GM21576 (cell line): Measurements from ENCODE around the gene SSBP2.

Source experiments
- ATAC-seq: cut with Tn5 transposase; IDR thresholded peaks from one replicate; pipeline ENCODE4 v1.9.1; 2021; ENCODE audit warnings: mild to moderate bottlenecking, moderate library complexity; ENCODE audit not compliant: unreplicated experiment

The SSBP2 gene

GRCh38 chr5:81402192-81402930 lies 348.5 kb downstream of the SSBP2 start:
- ATAC-seq = no peak

- ATAC-seq = no peak
Observed at GRCh38 chr5:81401266-81401665, 349.6 kb downstream of the SSBP2 start.

GRCh38 chr5:81400375-81400774 lies 350.5 kb downstream of the SSBP2 start:
- ATAC-seq = no peak

GRCh38 chr5:81398741-81399140 lies 352.2 kb downstream of the SSBP2 start:
- no peak for ATAC-seq

GRCh38 chr5:81397176-81397575 lies 353.7 kb downstream of the SSBP2 start:
- no peak for ATAC-seq

GRCh38 chr5:81395262-81395661 lies 355.6 kb downstream of the SSBP2 start:
- ATAC-seq = no peak

GRCh38 chr5:81393783-81394718 lies 356.8 kb downstream of the SSBP2 start, which contains the start of gene ACOT12:
TSS of gene ACOT12 (minus strand) at chr5:81394134. CDS start at chr5:81394114, 20 bp downstream.
- ATAC-seq = no peak

GRCh38 chr5:81393430-81393782 lies 357.5 kb downstream of the SSBP2 start:
- no peak for ATAC-seq

GRCh38 chr5:81389025-81389424 lies 361.9 kb downstream of the SSBP2 start:
- ATAC-seq = no peak

- no peak for ATAC-seq
Observed at GRCh38 chr5:81388169-81388568, 362.7 kb downstream of the SSBP2 start.

GRCh38 chr5:81383867-81384266 lies 367.0 kb downstream of the SSBP2 start:
- no peak for ATAC-seq

GRCh38 chr5:81371354-81371876 lies 379.5 kb downstream of the SSBP2 start:
- ATAC-seq = no peak

GRCh38 chr5:81370912-81371311 lies 380.0 kb downstream of the SSBP2 start:
- ATAC-seq = no peak

GRCh38 chr5:81365541-81365940 lies 385.4 kb downstream of the SSBP2 start:
- no peak for ATAC-seq

GRCh38 chr5:81363093-81363871 lies 387.6 kb downstream of the SSBP2 start:
- ATAC-seq = no peak
